ENCODE results near the gene NET1. TPM values are rescaled to one million over a fixed set of nuclear protein-coding genes. Genes with fewer than 3 reads are reported as not detected.
"Not testable (repeated sequence)": the region's sequence is repeated elsewhere in the genome, so short reads cannot be mapped to it uniquely, and the experiment has no call there.

NET1 gene
- polyA plus RNA-seq, 1 donor, result 122 TPM

DNA sequence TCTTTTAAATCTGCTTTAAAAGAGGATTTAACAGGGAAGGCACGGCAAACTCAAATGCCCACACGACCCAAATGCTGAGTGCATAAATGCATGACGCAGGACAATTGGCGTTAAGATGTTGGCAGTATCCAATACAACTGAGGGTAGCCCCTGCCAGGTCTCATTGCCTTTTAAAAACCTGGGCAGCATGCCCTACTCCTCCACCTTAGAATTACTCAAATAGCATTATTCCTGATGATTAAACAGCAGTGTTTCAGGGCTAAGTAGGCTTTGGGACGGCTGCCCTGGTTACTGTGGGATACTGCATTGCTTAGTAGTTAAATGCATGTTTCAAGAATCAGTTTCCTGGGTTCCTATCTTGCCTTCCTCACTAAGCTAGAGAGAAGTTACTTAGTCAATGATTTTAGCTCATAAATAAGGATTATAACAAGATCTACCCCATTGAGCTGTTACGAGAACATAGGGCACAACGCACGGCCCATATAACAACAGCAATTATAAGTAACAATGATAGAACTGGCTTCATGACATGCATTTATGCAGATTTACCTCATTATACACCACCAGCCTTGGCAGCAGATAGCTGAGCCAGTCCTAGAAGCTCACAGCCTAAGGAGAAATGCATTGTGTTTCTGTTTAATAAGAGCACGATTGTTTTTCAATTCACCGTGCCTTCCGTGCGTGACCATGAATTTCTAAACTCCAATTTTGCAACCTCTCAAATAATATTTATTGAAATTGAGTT is 15.6 kb upstream of the NET1 start:
- WGBS (ENCODE audit: insufficient coverage, low lambda C conversion rate), result 93% methylated on average over 3 of the region's 12 CpGs
- H3K9me3 ChIP-seq (ENCODE audit: control insufficient read depth, low read depth, low read length), result peaks cover 8% of the 10 kb centered on the region
- H3K4me3 ChIP-seq (ENCODE audit: low read length), result no peak overlapping the region
- H3K36me3 ChIP-seq (ENCODE audit: control insufficient read depth, insufficient read depth, low read length), result peaks cover 17% of the 10 kb centered on the region
- no peaks in the 10 kb centered on the region for H3K4me1 ChIP-seq (ENCODE audit: control insufficient read depth, insufficient read depth, low read length)
- DNase-seq, result no peak
- no peak overlapping the region for H3K27ac ChIP-seq (ENCODE audit: low read length)
- H3K27me3 ChIP-seq (ENCODE audit: control insufficient read depth, insufficient read depth, low read length), result no peaks in the 10 kb centered on the region

DNA sequence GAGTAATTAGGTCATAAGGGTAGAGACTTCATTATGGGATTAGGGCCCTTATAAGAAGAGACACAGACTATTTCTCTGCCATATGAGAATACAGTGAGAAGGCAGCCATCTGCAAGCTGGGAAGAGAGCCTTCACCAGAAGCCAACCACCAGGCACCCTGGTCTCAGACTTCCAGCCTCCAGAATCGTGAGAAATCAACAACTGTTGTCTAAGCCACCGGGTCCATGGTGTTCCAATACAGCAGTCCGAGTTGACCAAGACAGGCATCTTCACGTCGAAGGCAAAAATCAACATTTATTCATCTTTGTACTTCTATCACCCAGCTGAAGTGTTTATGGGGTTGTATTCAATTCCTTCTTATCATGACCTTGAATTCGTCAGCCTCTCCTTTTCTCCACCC is 13.0 kb upstream of the NET1 start:
- Histone ChIP-seq H3K4me1 (ENCODE audit: control insufficient read depth, insufficient read depth, low read length) (peaks cover 5% of the 10 kb centered on the region), H3K4me3 (ENCODE audit: low read length) (no peak overlapping the region), H3K9me3 (ENCODE audit: control insufficient read depth, low read depth, low read length) (peaks cover 4% of the 10 kb centered on the region), H3K27me3 (ENCODE audit: control insufficient read depth, insufficient read depth, low read length) (no peaks in the 10 kb centered on the region), H3K36me3 (ENCODE audit: control insufficient read depth, insufficient read depth, low read length) (peaks cover 12% of the 10 kb centered on the region), H3K27ac (ENCODE audit: low read length) (no peak overlapping the region)
- no peak for DNase-seq
- no CpG with 5 or more reads among the region's 6 CpGs for WGBS (ENCODE audit: insufficient coverage, low lambda C conversion rate)

DNA sequence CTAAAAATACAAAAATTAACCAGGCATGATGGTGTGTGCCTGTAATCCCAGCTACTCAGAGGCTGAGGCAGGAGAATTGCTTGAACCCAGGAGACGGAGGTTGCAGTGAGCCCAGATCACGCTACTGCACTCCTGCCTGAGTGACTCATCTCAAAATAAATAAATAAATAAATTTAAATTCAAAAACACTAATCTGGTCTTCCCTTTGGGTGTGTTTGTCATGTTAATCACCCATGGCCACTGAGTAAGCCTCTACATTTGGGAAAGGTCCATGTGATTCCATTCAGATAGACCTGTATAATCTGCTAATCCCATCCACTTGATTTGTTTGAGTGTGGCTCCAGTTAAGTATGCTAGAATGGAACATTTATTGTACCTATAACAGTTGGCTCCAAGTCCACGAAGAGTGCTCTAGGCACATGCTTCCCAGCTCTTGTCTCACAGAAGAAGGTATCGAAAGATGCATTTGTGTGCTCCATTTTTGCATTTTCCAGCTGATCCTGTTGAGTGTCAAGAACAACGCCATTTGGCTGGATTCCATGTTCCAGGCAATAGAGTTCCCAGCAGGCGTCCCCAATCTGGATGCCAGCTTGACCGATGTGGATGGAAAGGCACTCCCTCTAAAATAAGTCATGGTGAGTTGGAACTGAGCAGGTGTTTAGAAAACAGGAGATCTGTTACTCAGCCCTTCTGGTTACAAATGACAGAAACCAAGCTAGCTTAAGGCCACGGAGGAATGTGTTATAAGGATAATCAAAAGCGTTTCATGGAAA is 11.7 kb upstream of the NET1 start:
- Histone ChIP-seq H3K4me3 (ENCODE audit: low read length) (no peak overlapping the region), H3K9me3 (ENCODE audit: control insufficient read depth, low read depth, low read length) (no peaks in the 10 kb centered on the region), H3K27me3 (ENCODE audit: control insufficient read depth, insufficient read depth, low read length) (no peaks in the 10 kb centered on the region), H3K36me3 (ENCODE audit: control insufficient read depth, insufficient read depth, low read length) (peaks cover 8% of the 10 kb centered on the region), H3K27ac (ENCODE audit: low read length) (no peak overlapping the region), H3K4me1 (ENCODE audit: control insufficient read depth, insufficient read depth, low read length) (peaks cover 5% of the 10 kb centered on the region)
- WGBS (ENCODE audit: insufficient coverage, low lambda C conversion rate), result no CpG with 5 or more reads among the region's 9 CpGs
- no peak for DNase-seq

DNA sequence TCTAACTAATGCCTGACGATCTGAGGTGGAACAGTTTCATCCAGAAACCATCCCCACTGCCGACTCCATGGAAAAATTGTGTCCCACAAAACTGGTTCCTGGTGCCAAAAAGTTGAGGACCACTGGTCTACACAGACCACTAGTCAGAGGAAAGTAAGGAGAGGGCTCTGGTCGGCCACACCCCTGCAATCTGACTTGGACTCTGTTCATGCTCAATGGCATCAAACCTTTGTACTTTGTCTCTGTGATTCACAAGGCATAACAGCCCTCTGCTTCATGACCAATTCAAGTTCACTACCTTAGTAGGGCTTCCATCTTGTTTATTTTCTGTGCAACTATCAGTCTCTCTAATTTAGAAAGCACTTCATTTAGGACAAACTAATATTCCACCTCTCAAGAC is 9.6 kb upstream of the NET1 start:
- Histone ChIP-seq H3K4me1 (ENCODE audit: control insufficient read depth, insufficient read depth, low read length) (peaks cover 5% of the 10 kb centered on the region), H3K27me3 (ENCODE audit: control insufficient read depth, insufficient read depth, low read length) (no peaks in the 10 kb centered on the region), H3K36me3 (ENCODE audit: control insufficient read depth, insufficient read depth, low read length) (peaks cover 8% of the 10 kb centered on the region), H3K27ac (ENCODE audit: low read length) (peak overlapping the region; percentile 77), H3K4me3 (ENCODE audit: low read length) (peak overlapping the region; percentile 30), H3K9me3 (ENCODE audit: control insufficient read depth, low read depth, low read length) (no peaks in the 10 kb centered on the region)
- DNase-seq, result peak; percentile 76 to 90
- no CpG with 5 or more reads among the region's 3 CpGs for WGBS (ENCODE audit: insufficient coverage, low lambda C conversion rate)

- H3K9me3 ChIP-seq (ENCODE audit: control insufficient read depth, low read depth, low read length), result no peaks in the 10 kb centered on the region
- 0% methylated on average over 2 of the region's 8 CpGs for WGBS (ENCODE audit: insufficient coverage, low lambda C conversion rate)
- H3K27me3 ChIP-seq (ENCODE audit: control insufficient read depth, insufficient read depth, low read length), result no peaks in the 10 kb centered on the region
- H3K4me3 ChIP-seq (ENCODE audit: low read length), result peak within 1 kb of the TSS; percentile 30
- peak within 1 kb of the TSS; percentile 77 for H3K27ac ChIP-seq (ENCODE audit: low read length)
- H3K4me1 ChIP-seq (ENCODE audit: control insufficient read depth, insufficient read depth, low read length), result peaks cover 5% of the 10 kb centered on the region
- H3K36me3 ChIP-seq (ENCODE audit: control insufficient read depth, insufficient read depth, low read length), result peaks cover 4% of the 10 kb centered on the region
- DNase-seq, result peak; percentile 55 to 78
These were observed 7.9 kb upstream of the NET1 start, which contains the start of gene TUBAL3 for GRCh38 chr10:5404208-5405041. TSS of gene TUBAL3 (minus strand) at chr10:5404828. CDS start at chr10:5404792, 36 bp downstream.

DNA sequence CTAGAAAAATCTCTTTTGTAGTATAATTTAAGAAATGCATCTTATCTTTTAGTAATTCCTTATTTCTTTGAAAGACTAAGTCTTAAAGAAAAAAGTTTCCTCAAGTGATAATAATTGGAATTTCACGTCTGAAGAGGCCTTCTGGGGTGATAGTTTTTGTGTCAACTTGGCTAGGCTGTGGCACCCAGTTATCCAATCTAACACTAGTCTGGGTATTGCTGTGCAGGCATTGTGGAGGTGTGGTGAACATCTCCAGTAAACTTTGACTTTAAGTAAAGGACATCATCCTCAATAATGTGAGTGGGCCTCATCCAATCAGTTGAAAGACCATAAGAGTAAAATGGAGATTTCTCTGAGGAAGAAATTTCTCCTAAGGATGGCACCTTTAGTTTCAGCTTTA is 5.4 kb upstream of the NET1 start:
- Histone ChIP-seq H3K27me3 (ENCODE audit: control insufficient read depth, insufficient read depth, low read length) (peaks cover 3% of the 10 kb centered on the region), H3K27ac (ENCODE audit: low read length) (no peak overlapping the region), H3K36me3 (ENCODE audit: control insufficient read depth, insufficient read depth, low read length) (no peaks in the 10 kb centered on the region), H3K9me3 (ENCODE audit: control insufficient read depth, low read depth, low read length) (no peaks in the 10 kb centered on the region), H3K4me3 (ENCODE audit: low read length) (no peak overlapping the region), H3K4me1 (ENCODE audit: control insufficient read depth, insufficient read depth, low read length) (peaks cover 5% of the 10 kb centered on the region)
- 60% methylated on average over 1 of the region's 1 CpG for WGBS (ENCODE audit: insufficient coverage, low lambda C conversion rate)
- DNase-seq, result no peak

DNA sequence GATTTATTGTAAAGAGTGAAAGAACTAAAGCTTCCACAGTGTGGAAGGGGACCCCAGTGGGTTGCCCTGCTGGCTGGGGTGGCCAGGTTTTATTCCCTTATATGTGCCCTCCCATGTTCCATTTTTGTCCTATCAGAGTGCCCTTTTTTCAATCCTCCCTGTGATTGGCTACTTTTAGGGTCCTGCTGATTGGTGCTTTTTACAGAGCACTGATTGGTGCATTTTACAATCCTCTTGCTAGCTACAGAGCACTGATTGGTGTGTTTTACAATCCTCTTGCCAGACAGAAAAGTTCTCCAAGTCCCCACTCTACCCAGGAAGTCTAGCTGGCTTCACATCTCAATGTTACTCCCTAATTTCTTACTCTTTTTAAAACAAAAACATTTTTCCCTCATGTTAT is 1.6 kb upstream of the NET1 start:
- not testable (repeated sequence) for H3K9me3 ChIP-seq (ENCODE audit: control insufficient read depth, low read depth, low read length); H3K4me1 ChIP-seq (ENCODE audit: control insufficient read depth, insufficient read depth, low read length); H3K27ac ChIP-seq (ENCODE audit: low read length); H3K4me3 ChIP-seq (ENCODE audit: low read length); H3K36me3 ChIP-seq (ENCODE audit: control insufficient read depth, insufficient read depth, low read length); DNase-seq; H3K27me3 ChIP-seq (ENCODE audit: control insufficient read depth, insufficient read depth, low read length)

- H3K27me3 ChIP-seq (ENCODE audit: control insufficient read depth, insufficient read depth, low read length), result peaks cover 3% of the 10 kb centered on the region
- H3K4me3 ChIP-seq (ENCODE audit: low read length), result peak overlapping the region; percentile 63
- 88% methylated on average over 1 of the region's 3 CpGs for WGBS (ENCODE audit: insufficient coverage, low lambda C conversion rate)
- H3K4me1 ChIP-seq (ENCODE audit: control insufficient read depth, insufficient read depth, low read length), result peaks cover 2% of the 10 kb centered on the region
- no peak for DNase-seq
- no peaks in the 10 kb centered on the region for H3K9me3 ChIP-seq (ENCODE audit: control insufficient read depth, low read depth, low read length)
- H3K27ac ChIP-seq (ENCODE audit: low read length), result no peak overlapping the region
- no peaks in the 10 kb centered on the region for H3K36me3 ChIP-seq (ENCODE audit: control insufficient read depth, insufficient read depth, low read length)
These were observed 448 bp upstream of the NET1 start for GRCh38 chr10:5411941-5412276.

DNA sequence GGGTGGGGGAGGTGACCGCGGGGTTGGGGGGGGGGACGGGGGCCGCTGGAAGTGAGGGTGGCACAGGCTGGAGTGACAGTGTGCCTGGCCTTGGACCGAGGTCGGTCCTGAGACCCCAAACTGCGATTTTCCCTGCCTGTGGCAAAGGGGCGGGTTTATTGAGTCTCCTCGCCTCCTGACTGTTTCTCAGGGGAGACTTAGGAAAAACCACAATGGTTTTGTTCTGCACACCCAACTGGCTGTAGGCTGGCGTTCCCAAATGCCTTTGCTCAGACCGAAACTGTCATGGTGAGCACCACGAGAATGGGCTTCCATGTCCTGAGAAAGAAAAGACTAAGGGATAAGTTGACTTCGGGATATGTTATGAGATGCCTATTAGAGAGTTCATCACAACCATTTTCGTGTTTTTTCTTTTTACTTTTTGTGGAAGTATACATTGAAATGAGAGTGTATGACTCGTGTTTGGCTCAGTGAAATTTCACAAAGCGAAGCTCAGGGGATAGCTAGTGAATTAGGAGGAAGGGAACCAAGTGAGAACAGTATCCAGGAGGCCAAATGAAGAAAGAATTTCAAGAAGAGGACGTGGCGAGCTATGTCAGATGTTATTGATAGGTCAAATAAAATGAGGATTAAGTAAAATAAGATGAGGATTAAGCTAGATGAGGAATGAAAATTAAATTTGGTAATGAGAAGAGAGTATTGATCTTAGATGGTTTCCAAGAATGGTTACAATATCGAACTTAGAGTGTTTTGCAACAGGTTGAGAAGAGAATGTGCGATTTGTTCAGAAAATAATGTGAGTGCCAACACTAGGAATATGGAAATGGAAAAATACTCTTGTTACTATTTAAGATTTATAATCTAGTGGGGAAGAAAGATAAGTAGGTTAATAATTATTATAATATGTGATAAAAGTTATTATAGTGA is 918 bp downstream of the NET1 start:
- H3K36me3 ChIP-seq (ENCODE audit: control insufficient read depth, insufficient read depth, low read length), result no peaks in the 10 kb centered on the region
- no peaks in the 10 kb centered on the region for H3K9me3 ChIP-seq (ENCODE audit: control insufficient read depth, low read depth, low read length)
- H3K27ac ChIP-seq (ENCODE audit: low read length), result no peak overlapping the region
- H3K27me3 ChIP-seq (ENCODE audit: control insufficient read depth, insufficient read depth, low read length), result peaks cover 3% of the 10 kb centered on the region
- peak in 1 of 2 donors; percentile 54 for DNase-seq
- 33% methylated on average over 8 of the region's 20 CpGs for WGBS (ENCODE audit: insufficient coverage, low lambda C conversion rate)
- peaks cover 2% of the 10 kb centered on the region for H3K4me1 ChIP-seq (ENCODE audit: control insufficient read depth, insufficient read depth, low read length)
- H3K4me3 ChIP-seq (ENCODE audit: low read length), result peak overlapping the region; percentile 63

Data from large intestine (tissue), 3 donors.